Tibial nerve (tissue), 4 donors: ENCODE data around the gene HOXA9. TPM values are rescaled to one million over a fixed set of nuclear protein-coding genes. Genes with fewer than 3 reads are reported as not detected.

Experiments used
- DNase-seq, 2 donors: peaks; one replicate each; pipeline ENCODE4 v3.0.0-alpha.2; 2019; ENCODE audit warnings: low spot score in 2 of 2
- H3K27ac ChIP-seq, 4 donors: fragments of 200-600 bp; sonication (generic) in 3 of 4; one replicate each; pipeline ENCODE4 v1.5.1; 2017 to 2019; ENCODE audit warnings: mild to moderate bottlenecking in 1 of 4
- H3K27me3 ChIP-seq, 2 donors: fragments of 200-600 bp; sonication (generic) in 1 of 2; one replicate each; pipeline versions ENCODE4 v1.5.1 to v1.6.0; 2017 to 2019
- H3K36me3 ChIP-seq, 3 donors: fragments of 200-600 bp; sonication (generic); one replicate each; pipeline ENCODE4 v1.5.1; 2018 to 2019
- H3K4me1 ChIP-seq, 4 donors: fragments of 200-600 bp; sonication (generic) in 3 of 4; one replicate each; pipeline ENCODE4 v1.5.1; 2017 to 2019
- H3K4me3 ChIP-seq, 4 donors: fragments of 200-600 bp; sonication (generic) in 3 of 4; one replicate each; pipeline ENCODE4 v1.5.1; 2017 to 2019; ENCODE audit warnings: mild to moderate bottlenecking in 1 of 4, moderate library complexity in 1 of 4
- H3K9me3 ChIP-seq, 4 donors: fragments of 200-600 bp; sonication (generic) in 3 of 4; one replicate each; pipeline ENCODE4 v1.5.1; 2017 to 2019
- CTCF ChIP-seq, 5 experiments: fragments of 200-600 bp in 3 of 5; fragments of 450-650 bp in 2 of 5; sonication (generic) in 3 of 5; IDR thresholded peaks; one replicate each; pipeline ENCODE4 v1.5.1; 2016 to 2019; ENCODE audit warnings: antibody characterized with exemption in 5 of 5, mild to moderate bottlenecking in 3 of 5, moderate library complexity in 2 of 5
- EP300 ChIP-seq, 2 donors: sonication (generic); formaldehyde crosslinking; IDR thresholded peaks; one replicate each; pipeline ENCODE4 v1.6.1; 2017; ENCODE audit warnings: antibody characterized with exemption in 2 of 2, mild to moderate bottlenecking in 1 of 2
- POLR2A ChIP-seq, 2 donors: fragments of 450-650 bp; IDR thresholded peaks; one replicate each; pipeline ENCODE4 v1.6.1; 2017; ENCODE audit warnings: antibody characterized with exemption in 2 of 2, mild to moderate bottlenecking in 2 of 2, moderate library complexity in 2 of 2
- WGBS, 2 donors: methylation state at CpG; one replicate each; pipeline ENCODE4 v1.1.5; 2018; 5-methylcytosine and 5-hydroxymethylcytosine counted together
- total RNA-seq, 4 donors: library from RNA; depleted of rRNA; stranded (reverse); fragments of >200 nt; gene quantifications; one replicate each; pipeline ENCODE4 v1.1.0, GENCODE V29; 2016

The HOXA9 gene
- total RNA-seq, 4 donors from 2014 or later: 10.5 to 13.8 (median 12.7) TPM

DNA sequence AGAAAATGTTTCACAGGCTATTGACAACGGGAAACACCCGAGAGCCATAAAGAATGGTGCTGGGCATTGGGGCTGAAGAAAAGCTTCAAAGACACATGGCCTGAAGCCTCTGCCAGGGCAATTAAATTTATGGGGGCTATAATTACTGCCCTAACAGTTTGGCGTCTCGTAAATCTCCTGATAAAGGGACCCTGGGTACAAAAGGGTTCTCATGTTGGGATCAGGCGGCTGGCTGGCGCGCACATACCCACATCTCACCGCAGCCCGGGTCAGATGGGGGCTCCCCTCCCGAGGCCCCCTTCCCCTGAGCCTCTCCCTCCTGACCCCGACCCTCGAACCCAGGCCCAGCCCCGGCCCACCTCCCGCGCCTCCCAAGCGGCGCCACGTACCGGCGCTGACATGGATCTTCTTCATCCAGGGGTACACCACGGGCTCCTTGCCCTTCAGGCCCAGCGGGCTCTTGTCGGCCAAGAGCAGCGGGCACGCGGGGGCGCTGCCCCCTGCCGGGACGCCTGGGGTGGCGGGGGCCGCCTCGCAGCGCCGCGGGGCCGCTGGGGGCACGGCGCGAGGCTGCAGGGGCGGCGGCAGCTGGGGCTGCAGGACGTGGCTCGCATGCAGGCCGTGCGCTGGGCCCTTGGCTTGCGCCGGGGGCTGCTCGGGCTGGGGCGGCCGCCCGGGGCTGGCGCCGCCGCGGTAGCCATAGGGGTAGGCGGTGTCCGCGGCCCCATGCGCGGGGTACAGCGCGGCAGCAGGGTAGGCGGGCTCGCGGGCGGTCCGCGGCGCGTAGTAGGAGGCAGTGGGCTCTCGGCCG is 35.4 kb downstream of the HOXA9 start:
- 26 to 32% methylated on average over 11 to 22 of the region's 72 CpGs for WGBS, 2 donors
- Histone ChIP-seq H3K27me3 (peaks cover 0 to 50% of the 10 kb centered on the region in 2 donors), H3K27ac (peak overlapping the region; percentile 56 to 90 (median 71)), H3K36me3 (no peaks in the 10 kb centered on the region), H3K4me1 (peaks cover 0 to 80% (median 6%) of the 10 kb centered on the region in 4 donors), H3K9me3 (no peaks in the 10 kb centered on the region), H3K4me3 (peak overlapping the region; percentile 51 to 76 (median 64))
- TF ChIP-seq POLR2A (IDR thresholded peaks at IDR 0.05) (no peak), CTCF (IDR thresholded peaks at IDR 0.05) (peak in 3 of 5 experiments; percentile 13 to 21 (median 19))
- DNase-seq: no peak

- Histone ChIP-seq H3K9me3 (no peaks in the 10 kb centered on the region), H3K4me3 (peak overlapping the region in 2 of 4 donors; percentile 34 to 74), H3K36me3 (peaks cover 0 to 6% (median 0%) of the 10 kb centered on the region in 3 donors), H3K27me3 (peaks cover 0 to 51% of the 10 kb centered on the region in 2 donors), H3K4me1 (peaks cover 0 to 77% (median 2%) of the 10 kb centered on the region in 4 donors), H3K27ac (peak overlapping the region in 2 of 4 donors; percentile 73 to 90)
- no peak for DNase-seq
- 78 to 79% methylated on average over 28 of the region's 28 CpGs for WGBS, 2 donors
- no peak for TF ChIP-seq POLR2A (IDR thresholded peaks at IDR 0.05)
- no peak for TF ChIP-seq EP300 (IDR thresholded peaks at IDR 0.05)
- no peak for TF ChIP-seq CTCF (IDR thresholded peaks at IDR 0.05)
These were observed 36.3 kb downstream of the HOXA9 start for GRCh38 chr7:27128776-27129728.

DNA sequence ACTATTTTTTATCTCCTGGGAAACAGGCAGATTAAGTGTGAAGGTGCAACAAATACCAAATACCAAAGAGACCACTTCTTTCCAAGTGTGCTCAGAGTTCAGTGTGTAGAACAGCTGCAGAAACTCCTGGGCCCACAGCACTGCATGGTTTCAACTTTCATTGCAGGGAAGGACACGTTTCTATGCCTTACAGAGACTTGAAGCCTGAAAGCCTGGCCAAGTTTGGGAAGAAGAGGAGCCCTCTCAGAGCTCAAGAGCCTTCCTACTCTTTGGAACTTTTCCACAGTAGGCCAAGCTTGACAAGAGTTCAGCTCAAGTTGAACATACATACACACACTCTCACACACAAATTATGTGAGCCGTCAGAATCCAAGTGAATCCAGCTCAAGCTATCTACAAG is 37.3 kb downstream of the HOXA9 start:
- Histone ChIP-seq H3K27ac (no peak overlapping the region), H3K4me1 (peaks cover 0 to 77% (median 0%) of the 10 kb centered on the region in 4 donors), H3K9me3 (no peaks in the 10 kb centered on the region), H3K36me3 (peaks cover 0 to 9% (median 0%) of the 10 kb centered on the region in 3 donors), H3K27me3 (peaks cover 0 to 56% of the 10 kb centered on the region in 2 donors), H3K4me3 (no peak overlapping the region)
- WGBS, 2 donors: 57 to 64% methylated on average over 2 of the region's 2 CpGs
- TF ChIP-seq EP300 (IDR thresholded peaks at IDR 0.05) (no peak), CTCF (IDR thresholded peaks at IDR 0.05) (no peak), POLR2A (IDR thresholded peaks at IDR 0.05) (no peak)
- no peak for DNase-seq

GRCh38 chr7:27126596-27127327 is 38.6 kb downstream of the HOXA9 start:
- peaks cover 0 to 77% (median 0%) of the 10 kb centered on the region in 4 donors for H3K4me1 ChIP-seq
- peaks cover 0 to 48% of the 10 kb centered on the region in 2 donors for H3K27me3 ChIP-seq
- no peak overlapping the region for H3K27ac ChIP-seq
- no peak overlapping the region for H3K4me3 ChIP-seq
- no peaks in the 10 kb centered on the region for H3K9me3 ChIP-seq
- peaks cover 0 to 18% (median 0%) of the 10 kb centered on the region in 3 donors for H3K36me3 ChIP-seq
- WGBS, 2 donors: 63 to 68% methylated on average over 3 of the region's 3 CpGs
- TF ChIP-seq POLR2A (IDR thresholded peaks at IDR 0.05): no peak
- no peak for TF ChIP-seq EP300 (IDR thresholded peaks at IDR 0.05)
- TF ChIP-seq CTCF (IDR thresholded peaks at IDR 0.05): no peak
- no peak for DNase-seq
